Neural progenitor cell (in vitro differentiated cells): ENCODE results near the gene GARIN5B. TPM values are rescaled to one million over a fixed set of nuclear protein-coding genes. Genes with fewer than 3 reads are reported as not detected.

Source experiments
- DNase-seq: peaks from one replicate; pipeline ENCODE4 v3.0.0-alpha.2; 2016; ENCODE audit warnings: low spot score
- H2AFZ ChIP-seq: fragments of 200-600 bp; sonication (generic); replicated peaks from 2 replicates; pipeline ENCODE4 v1.6.1; 2016; ENCODE audit warnings: antibody characterized with exemption
- H3F3A ChIP-seq: fragments of 200-600 bp; sonication (generic); 2 replicates; pipeline ENCODE4 v1.6.1; 2016; ENCODE audit warnings: antibody characterized with exemption, low read depth
- H3K27ac ChIP-seq: fragments of 200-600 bp; sonication (generic); 2 replicates; pipeline ENCODE4 v1.5.1; 2016; ENCODE audit warnings: mild to moderate bottlenecking
- H3K27me3 ChIP-seq: fragments of 200-600 bp; sonication (generic); 2 replicates; pipeline ENCODE4 v1.6.1; 2016; ENCODE audit warnings: mild to moderate bottlenecking, moderate library complexity
- H3K36me3 ChIP-seq: fragments of 200-600 bp; sonication (generic); 2 replicates; pipeline ENCODE4 v1.5.1; 2016
- H3K4me1 ChIP-seq: fragments of 200-600 bp; sonication (generic); 2 replicates; pipeline ENCODE4 v1.6.1; 2016; ENCODE audit warnings: mixed run types
- H3K4me2 ChIP-seq: fragments of 200-600 bp; sonication (generic); 2 replicates; pipeline ENCODE4 v1.6.1; 2016
- H3K4me3 ChIP-seq: fragments of 200-600 bp; sonication (generic); 2 replicates; pipeline ENCODE4 v1.5.1; 2016
- H3K79me2 ChIP-seq: fragments of 200-600 bp; sonication (generic); 2 replicates; pipeline ENCODE4 v1.6.1; 2016; ENCODE audit warnings: low read depth
- H3K9ac ChIP-seq: fragments of 200-600 bp; sonication (generic); 2 replicates; pipeline ENCODE4 v1.6.1; 2016
- H3K9me3 ChIP-seq: fragments of 200-600 bp; sonication (generic); 2 replicates; pipeline ENCODE4 v1.5.1; 2016; ENCODE audit warnings: low read depth
- H4K20me1 ChIP-seq: fragments of 200-600 bp; sonication (generic); 2 replicates; pipeline ENCODE4 v1.6.1; 2016; ENCODE audit warnings: low read depth
- H3K27ac Mint-ChIP-seq: 3 replicates; pipeline ENCODE4 v1.8.0; 2021; ENCODE audit warnings: mixed read lengths
- H3K27me3 Mint-ChIP-seq: 2 replicates; pipeline ENCODE4 v1.8.0; 2022; ENCODE audit warnings: low read depth, mild to moderate bottlenecking, inconsistent platforms, moderate library complexity, mixed read lengths; ENCODE audit not compliant: insufficient read depth
- H3K36me3 Mint-ChIP-seq: 3 replicates; pipeline ENCODE4 v1.8.0; 2021; ENCODE audit warnings: mixed read lengths
- H3K4me1 Mint-ChIP-seq: 3 replicates; pipeline ENCODE4 v1.8.0; 2021; ENCODE audit warnings: mixed read lengths
- H3K4me3 Mint-ChIP-seq: 3 replicates; pipeline ENCODE4 v1.8.0; 2021; ENCODE audit warnings: mild to moderate bottlenecking, moderate library complexity, mixed read lengths
- H3K9me3 Mint-ChIP-seq: 3 replicates; pipeline ENCODE4 v1.8.0; 2020; ENCODE audit warnings: mixed read lengths
- EZH2 ChIP-seq: fragments of 200-600 bp; sonication (generic); IDR thresholded peaks from 2 replicates; pipeline ENCODE4 v1.6.1; 2017; ENCODE audit warnings: antibody characterized with exemption, mild to moderate bottlenecking, moderate library complexity
- EZH2phosphoT487 ChIP-seq: fragments of 200-600 bp; sonication (generic); IDR thresholded peaks from 2 replicates; pipeline ENCODE4 v1.6.1; 2017; ENCODE audit warnings: antibody characterized with exemption
- total RNA-seq: library from RNA; depleted of rRNA; stranded (reverse); fragments of >200 nt; gene quantifications from 2 replicates; pipeline ENCODE4 v1.2.3, GENCODE V29; 2015; ENCODE audit warnings: low replicate concordance
- TF ChIP-seq, protein P1 (sequence below): fragments of 200-600 bp; sonication (generic); IDR thresholded peaks from 2 replicates; pipeline ENCODE4 v1.5.1; 2017; ENCODE audit warnings: antibody characterized with exemption, mild to moderate bottlenecking

Gene GARIN5B
- total RNA-seq, 1 donor from 2014 or later, result not detected

DNA sequence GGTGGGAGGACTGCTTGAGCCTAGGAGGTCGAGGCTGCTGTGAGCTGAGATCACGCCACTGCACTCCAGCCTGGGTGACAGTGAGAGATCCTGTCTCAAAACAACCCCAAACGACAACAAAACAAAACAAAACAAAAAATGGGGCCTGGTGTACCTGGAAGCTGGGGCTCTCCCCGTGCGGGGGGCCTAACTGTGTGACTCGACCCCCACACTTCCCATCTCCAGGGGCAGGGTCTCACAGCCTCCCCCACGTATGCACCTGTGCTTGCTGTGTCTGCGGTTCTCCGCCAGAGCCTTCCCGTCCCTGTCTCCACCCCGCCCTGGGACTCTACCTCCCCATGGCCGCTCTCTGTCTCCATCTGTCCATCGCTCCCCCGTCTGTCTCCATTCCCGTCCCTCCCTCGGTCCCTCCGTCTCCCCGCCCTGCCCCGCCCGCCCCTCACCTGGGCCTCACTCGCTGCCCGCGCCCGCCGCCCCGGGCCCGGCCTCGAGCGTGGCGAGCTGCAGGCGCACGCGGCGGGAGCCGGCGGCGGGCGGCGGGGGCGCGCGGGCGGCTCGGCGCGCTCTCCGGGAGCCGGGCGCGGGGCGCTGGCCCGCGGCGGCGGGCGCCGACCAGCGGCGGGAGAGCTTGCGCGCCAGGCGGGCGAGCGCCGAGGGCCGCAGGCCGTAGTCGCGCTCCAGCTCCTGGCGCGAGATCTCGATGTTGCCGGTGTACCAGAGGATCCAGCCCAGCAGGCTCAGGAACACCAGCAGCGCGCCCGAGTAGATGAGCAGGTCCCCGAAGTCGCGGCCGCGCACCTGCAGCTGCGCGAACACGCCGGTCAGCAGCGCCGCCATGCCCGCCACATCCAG is 20.4 kb upstream of the GARIN5B start:
- no peak overlapping the region for H3K27ac ChIP-seq
- Mint-ChIP-seq H3K9me3 (peaks cover 4% of the 10 kb centered on the region), H3K4me1 (peaks cover 40% of the 10 kb centered on the region), H3K36me3 (peaks cover 5% of the 10 kb centered on the region), H3K27ac (no peak overlapping the region), H3K4me3 (peak overlapping the region; percentile 81), H3K27me3 (peaks cover 25% of the 10 kb centered on the region)
- peaks cover 27% of the 10 kb centered on the region for H3K79me2 ChIP-seq
- peak overlapping the region; percentile 81 for H3K4me2 ChIP-seq
- peak overlapping the region; percentile 90 for H3K4me3 ChIP-seq
- no peak for TF ChIP-seq EZH2
- TF ChIP-seq EZH2phosphoT487, result no peak
- TF ChIP-seq, protein P1, sequence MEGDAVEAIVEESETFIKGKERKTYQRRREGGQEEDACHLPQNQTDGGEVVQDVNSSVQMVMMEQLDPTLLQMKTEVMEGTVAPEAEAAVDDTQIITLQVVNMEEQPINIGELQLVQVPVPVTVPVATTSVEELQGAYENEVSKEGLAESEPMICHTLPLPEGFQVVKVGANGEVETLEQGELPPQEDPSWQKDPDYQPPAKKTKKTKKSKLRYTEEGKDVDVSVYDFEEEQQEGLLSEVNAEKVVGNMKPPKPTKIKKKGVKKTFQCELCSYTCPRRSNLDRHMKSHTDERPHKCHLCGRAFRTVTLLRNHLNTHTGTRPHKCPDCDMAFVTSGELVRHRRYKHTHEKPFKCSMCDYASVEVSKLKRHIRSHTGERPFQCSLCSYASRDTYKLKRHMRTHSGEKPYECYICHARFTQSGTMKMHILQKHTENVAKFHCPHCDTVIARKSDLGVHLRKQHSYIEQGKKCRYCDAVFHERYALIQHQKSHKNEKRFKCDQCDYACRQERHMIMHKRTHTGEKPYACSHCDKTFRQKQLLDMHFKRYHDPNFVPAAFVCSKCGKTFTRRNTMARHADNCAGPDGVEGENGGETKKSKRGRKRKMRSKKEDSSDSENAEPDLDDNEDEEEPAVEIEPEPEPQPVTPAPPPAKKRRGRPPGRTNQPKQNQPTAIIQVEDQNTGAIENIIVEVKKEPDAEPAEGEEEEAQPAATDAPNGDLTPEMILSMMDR, result no peak
- H3K9me3 ChIP-seq, result no peaks in the 10 kb centered on the region
- peaks cover 27% of the 10 kb centered on the region for H4K20me1 ChIP-seq
- peaks cover 50% of the 10 kb centered on the region for H3F3A ChIP-seq
- peaks cover 21% of the 10 kb centered on the region for H3K27me3 ChIP-seq
- H2AFZ ChIP-seq, result no peak overlapping the region
- no peak overlapping the region for H3K9ac ChIP-seq
- H3K36me3 ChIP-seq, result no peaks in the 10 kb centered on the region
- DNase-seq, result peak; percentile 88
- peaks cover 38% of the 10 kb centered on the region for H3K4me1 ChIP-seq

DNA sequence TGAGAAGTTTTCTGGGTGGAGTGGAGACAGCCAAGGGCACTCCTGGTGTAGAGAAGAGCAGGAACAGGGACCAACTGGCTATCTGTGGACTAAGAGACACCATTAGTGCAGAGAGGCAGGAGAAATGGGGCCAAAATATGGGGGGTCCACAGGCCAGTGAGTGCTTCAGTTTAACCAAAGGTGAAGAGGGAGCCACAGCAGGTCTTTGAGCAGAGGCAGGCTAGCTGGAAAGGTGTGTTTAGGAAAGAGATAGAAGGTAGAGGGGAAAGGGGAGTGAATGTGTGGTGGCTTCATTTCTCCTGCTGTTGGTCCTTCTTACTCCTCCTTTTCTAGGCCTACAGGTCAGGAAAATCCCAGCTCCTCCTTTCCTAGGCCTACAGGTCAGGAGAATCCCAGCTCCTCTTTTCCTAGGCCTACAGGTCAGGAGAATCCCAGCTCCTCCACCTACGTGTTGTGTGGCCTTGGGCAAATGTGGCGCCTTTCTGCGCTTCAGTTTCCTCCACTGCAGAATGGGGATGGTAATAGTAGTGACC is 19.5 kb upstream of the GARIN5B start:
- Mint-ChIP-seq H3K9me3 (peaks cover 4% of the 10 kb centered on the region), H3K27ac (no peak overlapping the region), H3K4me3 (peak overlapping the region; percentile 81), H3K4me1 (peaks cover 33% of the 10 kb centered on the region), H3K27me3 (peaks cover 23% of the 10 kb centered on the region), H3K36me3 (peaks cover 5% of the 10 kb centered on the region)
- Histone ChIP-seq H3K9me3 (no peaks in the 10 kb centered on the region), H2AFZ (no peak overlapping the region), H3F3A (peaks cover 41% of the 10 kb centered on the region), H3K27ac (no peak overlapping the region), H3K9ac (no peak overlapping the region), H4K20me1 (peaks cover 18% of the 10 kb centered on the region), H3K27me3 (peaks cover 31% of the 10 kb centered on the region), H3K4me2 (no peak overlapping the region), H3K36me3 (no peaks in the 10 kb centered on the region), H3K4me1 (peaks cover 40% of the 10 kb centered on the region), H3K79me2 (peaks cover 18% of the 10 kb centered on the region), H3K4me3 (no peak overlapping the region)
- TF ChIP-seq EZH2phosphoT487, result no peak
- TF ChIP-seq, protein P1, result no peak
- no peak for TF ChIP-seq EZH2
- DNase-seq, result no peak

DNA sequence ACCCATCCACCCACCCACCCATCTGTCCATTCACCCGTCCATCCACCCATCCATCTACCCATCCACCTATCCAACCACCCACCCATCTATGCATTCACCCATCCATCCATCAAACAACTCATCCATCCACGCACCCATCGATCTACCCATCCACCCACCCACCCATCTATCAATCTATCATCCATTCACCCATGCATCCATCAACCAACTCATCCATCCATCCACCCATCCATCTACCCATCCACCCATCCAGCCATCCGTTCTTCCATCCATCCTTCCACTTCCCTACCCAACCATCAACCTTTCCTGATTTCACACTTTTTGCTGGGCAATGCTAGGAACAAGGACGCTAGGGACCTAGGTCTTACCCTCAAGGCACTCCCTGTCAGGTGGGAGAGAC is 19.0 kb upstream of the GARIN5B start:
- peaks cover 38% of the 10 kb centered on the region for H3K4me1 ChIP-seq
- H3K4me3 ChIP-seq, result no peak overlapping the region
- H3K36me3 Mint-ChIP-seq, result peaks cover 5% of the 10 kb centered on the region
- H3K27me3 ChIP-seq, result peaks cover 35% of the 10 kb centered on the region
- peak overlapping the region; percentile 81 for H3K4me3 Mint-ChIP-seq
- H3K36me3 ChIP-seq, result no peaks in the 10 kb centered on the region
- peaks cover 12% of the 10 kb centered on the region for H3K79me2 ChIP-seq
- H3K27ac ChIP-seq, result no peak overlapping the region
- no peaks in the 10 kb centered on the region for H3K9me3 ChIP-seq
- H3K9me3 Mint-ChIP-seq, result peaks cover 4% of the 10 kb centered on the region
- peaks cover 27% of the 10 kb centered on the region for H3K4me1 Mint-ChIP-seq
- H3K27me3 Mint-ChIP-seq, result peaks cover 23% of the 10 kb centered on the region
- H3K4me2 ChIP-seq, result no peak overlapping the region
- TF ChIP-seq EZH2 (no peak), EZH2phosphoT487 (no peak)
- TF ChIP-seq, protein P1, result no peak
- no peak overlapping the region for H3K9ac ChIP-seq
- peaks cover 12% of the 10 kb centered on the region for H4K20me1 ChIP-seq
- H3K27ac Mint-ChIP-seq, result no peak overlapping the region
- no peak for DNase-seq
- H2AFZ ChIP-seq, result no peak overlapping the region
- peaks cover 35% of the 10 kb centered on the region for H3F3A ChIP-seq
